ENCODE results near the gene RBP5. TPM values are rescaled to one million over a fixed set of nuclear protein-coding genes. Genes with fewer than 3 reads are reported as not detected.

RBP5 gene
- total and polyA plus RNA-seq, 8 donors, result 3.3 to 5.3 (median 5.0) TPM; not detected in 5

DNA sequence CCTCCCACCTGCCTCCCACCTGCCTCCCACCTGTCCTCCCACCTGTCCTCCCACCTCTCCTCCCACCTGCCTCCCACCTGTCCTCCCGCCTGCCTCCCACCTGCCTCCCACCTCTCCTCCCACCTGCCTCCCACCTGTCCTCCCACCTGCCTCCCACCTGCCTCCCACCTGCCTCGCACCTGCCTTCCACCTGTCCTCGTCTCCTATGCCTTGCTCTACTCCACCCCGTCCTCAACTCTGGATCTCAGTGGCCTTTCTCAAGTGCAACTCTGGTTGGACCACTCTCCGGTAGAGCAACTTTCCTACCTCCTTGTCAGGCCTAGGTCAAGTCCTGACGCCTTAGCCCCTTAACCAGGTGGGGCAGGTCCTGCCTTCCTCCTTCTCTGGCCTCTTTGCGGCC is 31.5 kb upstream of the RBP5 start:
- Histone ChIP-seq H3K4me1 (peaks cover 0 to 11% (median 6%) of the 10 kb centered on the region in 4 donors), H3K9me3 (no peaks in the 10 kb centered on the region), H3K36me3 (peaks cover 0 to 34% (median 33%) of the 10 kb centered on the region in 4 donors), H3K4me3 (no peak overlapping the region), H3K27me3 (peaks cover 0 to 29% (median 10%) of the 10 kb centered on the region in 3 donors), H3K27ac (no peak overlapping the region)
- 69 to 86% (median 75%) methylated on average over 6 to 7 of the region's 7 CpGs for WGBS, 5 donors
- intact Hi-C loops (cut with DNase I; ENCODE audit: low total_unique reads), result no loop called here
- TF ChIP-seq, protein P1, sequence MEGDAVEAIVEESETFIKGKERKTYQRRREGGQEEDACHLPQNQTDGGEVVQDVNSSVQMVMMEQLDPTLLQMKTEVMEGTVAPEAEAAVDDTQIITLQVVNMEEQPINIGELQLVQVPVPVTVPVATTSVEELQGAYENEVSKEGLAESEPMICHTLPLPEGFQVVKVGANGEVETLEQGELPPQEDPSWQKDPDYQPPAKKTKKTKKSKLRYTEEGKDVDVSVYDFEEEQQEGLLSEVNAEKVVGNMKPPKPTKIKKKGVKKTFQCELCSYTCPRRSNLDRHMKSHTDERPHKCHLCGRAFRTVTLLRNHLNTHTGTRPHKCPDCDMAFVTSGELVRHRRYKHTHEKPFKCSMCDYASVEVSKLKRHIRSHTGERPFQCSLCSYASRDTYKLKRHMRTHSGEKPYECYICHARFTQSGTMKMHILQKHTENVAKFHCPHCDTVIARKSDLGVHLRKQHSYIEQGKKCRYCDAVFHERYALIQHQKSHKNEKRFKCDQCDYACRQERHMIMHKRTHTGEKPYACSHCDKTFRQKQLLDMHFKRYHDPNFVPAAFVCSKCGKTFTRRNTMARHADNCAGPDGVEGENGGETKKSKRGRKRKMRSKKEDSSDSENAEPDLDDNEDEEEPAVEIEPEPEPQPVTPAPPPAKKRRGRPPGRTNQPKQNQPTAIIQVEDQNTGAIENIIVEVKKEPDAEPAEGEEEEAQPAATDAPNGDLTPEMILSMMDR (IDR thresholded peaks at IDR 0.05), result no peak
- no peak for TF ChIP-seq POLR2AphosphoS5 (IDR thresholded peaks at IDR 0.05)
- no peak for TF ChIP-seq POLR2A (IDR thresholded peaks at IDR 0.05)
- no peak for TF ChIP-seq EP300 (IDR thresholded peaks at IDR 0.05)
- no peak for DNase-seq

DNA sequence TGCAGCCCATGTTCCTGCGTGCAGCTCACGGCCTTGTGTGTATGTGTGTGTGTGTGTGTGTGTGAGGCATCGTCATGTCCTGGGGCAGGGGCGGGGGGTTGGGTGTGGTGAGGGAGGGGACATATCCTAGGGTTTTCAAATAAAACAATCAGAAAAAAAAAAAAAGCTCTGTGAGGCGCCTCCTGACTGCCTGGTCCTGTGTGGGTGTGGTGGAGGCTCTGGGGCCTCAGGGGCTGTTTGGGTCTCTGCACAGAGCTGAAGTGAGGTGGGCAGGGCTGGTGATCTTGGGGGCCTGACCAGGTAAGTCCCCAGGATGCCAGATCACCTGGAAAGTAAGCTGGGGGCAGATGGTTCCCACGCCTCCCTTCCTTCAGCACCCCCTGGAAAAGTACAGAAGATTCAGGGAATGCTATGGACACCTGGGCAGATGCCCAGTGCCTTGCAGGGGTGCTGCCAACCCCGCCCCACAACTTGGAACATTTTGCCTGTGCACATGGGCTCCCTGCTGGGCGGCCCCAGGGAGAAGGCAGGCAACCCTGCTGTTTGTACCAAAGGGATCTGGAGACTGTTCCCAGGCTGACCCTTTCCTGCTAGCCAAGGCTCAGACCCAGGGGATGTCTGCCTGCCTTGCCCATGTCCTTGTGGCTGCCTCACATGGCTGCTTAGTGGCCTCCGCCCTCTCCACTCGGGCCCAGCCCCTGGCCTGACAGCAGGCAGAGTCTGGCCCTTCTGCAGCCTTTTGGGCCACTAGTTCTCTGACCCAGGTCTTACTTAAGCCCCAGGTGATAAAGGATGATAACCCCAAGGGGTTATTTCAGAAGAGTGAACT is 30.3 kb upstream of the RBP5 start:
- Histone ChIP-seq H3K27me3 (peaks cover 0 to 20% (median 10%) of the 10 kb centered on the region in 3 donors), H3K27ac (no peak overlapping the region), H3K4me3 (no peak overlapping the region), H3K9me3 (no peaks in the 10 kb centered on the region), H3K4me1 (peaks cover 0 to 11% (median 6%) of the 10 kb centered on the region in 4 donors), H3K36me3 (peaks cover 0 to 46% (median 44%) of the 10 kb centered on the region in 4 donors)
- TF ChIP-seq POLR2A (IDR thresholded peaks at IDR 0.05), result no peak
- no peak for DNase-seq
- WGBS, 5 donors, result 71 to 82% (median 74%) methylated on average over 7 to 10 of the region's 10 CpGs
- intact Hi-C loops (cut with DNase I; ENCODE audit: low total_unique reads), result no loop called here

DNA sequence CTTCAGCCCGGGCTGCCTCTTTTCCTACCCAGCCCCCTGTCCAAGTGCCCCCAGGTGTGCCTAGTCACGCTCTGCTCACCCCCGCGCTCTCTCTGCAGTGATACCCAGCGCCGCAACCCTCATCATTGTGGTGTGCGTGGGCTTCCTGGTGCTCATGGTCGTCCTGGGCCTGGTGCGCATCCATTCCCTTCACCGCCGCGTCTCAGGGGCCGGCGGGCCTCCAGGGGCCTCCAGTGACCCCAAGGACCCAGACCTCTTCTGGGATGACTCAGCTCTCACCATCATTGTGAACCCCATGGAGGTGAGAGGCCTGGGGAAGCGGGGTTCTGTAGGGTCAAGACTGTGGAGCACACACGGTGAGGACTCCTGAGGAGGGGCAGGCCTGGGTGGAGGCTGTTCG is 28.7 kb upstream of the RBP5 start:
- WGBS, 5 donors, result 93 to 96% (median 94%) methylated on average over 17 of the region's 17 CpGs
- Histone ChIP-seq H3K27me3 (peaks cover 0 to 4% (median 0%) of the 10 kb centered on the region in 3 donors), H3K36me3 (peaks cover 0 to 62% (median 60%) of the 10 kb centered on the region in 4 donors), H3K9me3 (no peaks in the 10 kb centered on the region), H3K27ac (no peak overlapping the region), H3K4me3 (no peak overlapping the region), H3K4me1 (peaks cover 0 to 4% (median 0%) of the 10 kb centered on the region in 4 donors)
- intact Hi-C loops (cut with DNase I; ENCODE audit: low total_unique reads), result no loop called here
- DNase-seq, result no peak
- TF ChIP-seq POLR2A (IDR thresholded peaks at IDR 0.05), result no peak
- TF ChIP-seq POLR2AphosphoS5 (IDR thresholded peaks at IDR 0.05), result no peak
- TF ChIP-seq EP300 (IDR thresholded peaks at IDR 0.05), result no peak
- TF ChIP-seq, protein P1 (IDR thresholded peaks at IDR 0.05), result no peak

DNA sequence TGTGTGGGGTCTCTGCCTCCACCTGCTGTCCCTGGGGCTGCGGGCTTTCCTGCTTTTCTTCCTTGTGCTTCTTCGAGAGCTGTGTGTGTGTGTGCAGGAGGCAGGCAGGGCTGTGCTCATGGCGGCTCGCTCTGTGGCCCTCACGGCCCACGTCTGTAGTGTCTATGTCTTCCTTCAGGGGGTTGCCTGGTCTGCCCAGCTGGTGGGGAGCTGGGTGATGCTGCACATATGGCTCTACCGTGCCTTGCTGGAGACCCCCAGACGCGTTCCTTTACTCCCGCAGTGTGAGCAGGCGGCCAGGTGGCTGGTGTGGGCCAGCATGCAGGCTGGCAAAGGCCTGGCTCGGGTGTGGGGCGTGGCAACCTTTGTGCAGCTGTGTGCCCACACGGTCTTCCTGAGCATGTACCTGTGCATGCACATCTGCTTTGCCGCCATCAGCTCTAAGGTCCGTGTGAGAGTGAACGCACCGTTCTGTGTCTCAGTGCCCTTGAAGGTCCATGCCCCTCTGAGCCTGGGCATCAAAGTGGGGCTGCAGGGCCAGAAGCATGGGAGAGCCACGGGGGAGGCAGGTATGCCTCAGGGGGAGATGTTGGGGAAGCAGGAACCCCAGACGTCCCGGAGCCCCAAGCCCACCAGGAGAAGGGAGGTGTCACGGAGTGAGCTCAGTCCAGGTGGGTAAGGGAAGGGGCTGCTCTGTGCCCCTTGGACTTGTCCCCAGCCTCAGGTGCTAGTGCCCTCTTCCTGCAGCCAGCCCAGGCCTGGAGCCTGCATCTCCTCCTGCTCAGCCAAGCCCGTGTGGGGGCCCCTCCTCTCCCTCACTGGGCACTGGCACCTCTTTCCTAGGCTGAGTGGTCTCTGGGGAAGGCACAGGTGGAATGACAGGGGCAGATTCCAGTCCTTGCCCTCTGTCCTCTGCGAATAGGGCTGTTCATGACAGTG is 27.8 kb upstream of the RBP5 start:
- no peaks in the 10 kb centered on the region for H3K4me1 ChIP-seq
- TF ChIP-seq EP300 (IDR thresholded peaks at IDR 0.05), result no peak
- TF ChIP-seq POLR2A (IDR thresholded peaks at IDR 0.05), result no peak
- TF ChIP-seq POLR2AphosphoS5 (IDR thresholded peaks at IDR 0.05), result no peak
- TF ChIP-seq, protein P1 (IDR thresholded peaks at IDR 0.05), result no peak
- WGBS, 5 donors, result 82 to 89% (median 86%) methylated on average over 18 to 24 of the region's 24 CpGs
- H3K27ac ChIP-seq, result no peak overlapping the region
- no peak overlapping the region for H3K4me3 ChIP-seq
- no peak for DNase-seq
- no peaks in the 10 kb centered on the region for H3K27me3 ChIP-seq
- no peaks in the 10 kb centered on the region for H3K9me3 ChIP-seq
- intact Hi-C loops (cut with DNase I; ENCODE audit: low total_unique reads), result no loop called here
- peaks cover 0 to 70% (median 69%) of the 10 kb centered on the region in 4 donors for H3K36me3 ChIP-seq

Measured in stomach (tissue), 9 donors.